Measurements from ENCODE around the gene TYMP. TPM values are rescaled to one million over a fixed set of nuclear protein-coding genes. Genes with fewer than 3 reads are reported as not detected.

The TYMP gene
- total RNA-seq, 2 donors from 2014 or later: 29.8 to 65.3 TPM

GRCh38 chr22:50573491-50574382 lies 43.9 kb upstream of the TYMP start:
- H3K36me3 ChIP-seq (replicated peaks in 1 of 2; ENCODE audit: insufficient read depth in 1 of 2, low read depth in 2 of 2): no peaks in the 10 kb centered on the region
- no peak for TF ChIP-seq POLR2A (IDR thresholded peaks at IDR 0.05)
- TF ChIP-seq, protein P1, sequence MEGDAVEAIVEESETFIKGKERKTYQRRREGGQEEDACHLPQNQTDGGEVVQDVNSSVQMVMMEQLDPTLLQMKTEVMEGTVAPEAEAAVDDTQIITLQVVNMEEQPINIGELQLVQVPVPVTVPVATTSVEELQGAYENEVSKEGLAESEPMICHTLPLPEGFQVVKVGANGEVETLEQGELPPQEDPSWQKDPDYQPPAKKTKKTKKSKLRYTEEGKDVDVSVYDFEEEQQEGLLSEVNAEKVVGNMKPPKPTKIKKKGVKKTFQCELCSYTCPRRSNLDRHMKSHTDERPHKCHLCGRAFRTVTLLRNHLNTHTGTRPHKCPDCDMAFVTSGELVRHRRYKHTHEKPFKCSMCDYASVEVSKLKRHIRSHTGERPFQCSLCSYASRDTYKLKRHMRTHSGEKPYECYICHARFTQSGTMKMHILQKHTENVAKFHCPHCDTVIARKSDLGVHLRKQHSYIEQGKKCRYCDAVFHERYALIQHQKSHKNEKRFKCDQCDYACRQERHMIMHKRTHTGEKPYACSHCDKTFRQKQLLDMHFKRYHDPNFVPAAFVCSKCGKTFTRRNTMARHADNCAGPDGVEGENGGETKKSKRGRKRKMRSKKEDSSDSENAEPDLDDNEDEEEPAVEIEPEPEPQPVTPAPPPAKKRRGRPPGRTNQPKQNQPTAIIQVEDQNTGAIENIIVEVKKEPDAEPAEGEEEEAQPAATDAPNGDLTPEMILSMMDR (IDR thresholded peaks at IDR 0.05): no peak
- peaks cover 21% of the 10 kb centered on the region for H3K4me1 ChIP-seq

DNA sequence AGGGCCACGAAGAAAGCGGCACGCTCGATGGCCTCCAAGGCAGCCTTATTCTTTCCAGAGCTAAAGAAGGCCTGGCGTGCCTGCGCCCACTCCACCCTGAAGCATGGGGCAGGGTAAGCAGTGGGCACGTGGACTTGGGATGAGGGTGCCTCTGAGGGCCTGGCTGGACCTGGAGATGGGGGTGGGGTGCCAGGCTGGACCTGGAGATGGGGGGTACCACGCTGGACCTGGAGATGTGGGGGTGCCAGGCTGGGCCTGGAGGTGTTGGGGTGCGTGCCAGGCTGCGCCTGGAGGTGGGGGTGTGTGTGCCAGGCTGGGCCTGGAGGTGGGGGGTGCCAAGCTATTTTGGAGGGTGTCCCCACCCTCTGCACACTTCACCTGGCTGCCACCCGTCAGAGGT lies 43.2 kb upstream of the TYMP start:
- no peak for DNase-seq

More at GRCh38 chr22:50573491-50574382, 43.9 kb upstream of the TYMP start:
- ATAC-seq (no peak), DNase-seq (no peak)
- no peak overlapping the region for H3K4me3 ChIP-seq
- WGBS, 2 donors: 83 to 93% methylated on average over 12 to 25 of the region's 26 CpGs
- intact Hi-C loops (cut with DNase I): no loop called here
- no peak overlapping the region for H3K27ac ChIP-seq
- no peaks in the 10 kb centered on the region for H3K9me3 ChIP-seq
- H3K27me3 ChIP-seq: no peaks in the 10 kb centered on the region

GRCh38 chr22:50571264-50572175 lies 41.7 kb upstream of the TYMP start:
- no peak for TF ChIP-seq POLR2A (IDR thresholded peaks at IDR 0.05)
- TF ChIP-seq, protein P1 (IDR thresholded peaks at IDR 0.05): no peak
- WGBS, 2 donors: 60 to 89% methylated on average over 1 to 24 of the region's 26 CpGs
- H3K9me3 ChIP-seq: no peaks in the 10 kb centered on the region
- ATAC-seq (no peak), DNase-seq (no peak)
- no peak overlapping the region for H3K4me3 ChIP-seq
- H3K4me1 ChIP-seq: peaks cover 18% of the 10 kb centered on the region
- intact Hi-C loops (cut with DNase I): no loop called here
- no peak overlapping the region for H3K27ac ChIP-seq
- H3K27me3 ChIP-seq: no peaks in the 10 kb centered on the region
- no peaks in the 10 kb centered on the region for H3K36me3 ChIP-seq (replicated peaks in 1 of 2; ENCODE audit: insufficient read depth in 1 of 2, low read depth in 2 of 2)

More for the DNA sequence above, 43.2 kb upstream of the TYMP start:
- Histone ChIP-seq H3K9me3 (no peaks in the 10 kb centered on the region), H3K27me3 (no peaks in the 10 kb centered on the region), H3K4me3 (no peak overlapping the region), H3K27ac (no peak overlapping the region), H3K4me1 (peaks cover 18% of the 10 kb centered on the region), H3K36me3 (replicated peaks in 1 of 2; ENCODE audit: insufficient read depth in 1 of 2, low read depth in 2 of 2) (no peaks in the 10 kb centered on the region)
- no peak for ATAC-seq
- no peak for TF ChIP-seq POLR2A (IDR thresholded peaks at IDR 0.05)
- TF ChIP-seq, protein P1 (IDR thresholded peaks at IDR 0.05): no peak
- intact Hi-C loops (cut with DNase I): no loop called here
- 98 to 100% methylated on average over 5 to 8 of the region's 11 CpGs for WGBS, 2 donors

- H3K36me3 ChIP-seq (replicated peaks in 1 of 2; ENCODE audit: insufficient read depth in 1 of 2, low read depth in 2 of 2): no peaks in the 10 kb centered on the region
- ATAC-seq (no peak), DNase-seq (no peak)
- H3K27me3 ChIP-seq: no peaks in the 10 kb centered on the region
- no peak for TF ChIP-seq POLR2A (IDR thresholded peaks at IDR 0.05)
- no peaks in the 10 kb centered on the region for H3K9me3 ChIP-seq
- H3K4me3 ChIP-seq: no peak overlapping the region
- peaks cover 18% of the 10 kb centered on the region for H3K4me1 ChIP-seq
- WGBS, 2 donors: 94 to 97% methylated on average over 4 to 12 of the region's 12 CpGs
- intact Hi-C loops (cut with DNase I): no loop called here
- no peak overlapping the region for H3K27ac ChIP-seq
Measured at GRCh38 chr22:50570861-50571260, 41.0 kb upstream of the TYMP start.
